Measurements from ENCODE around the gene GRAP2. TPM values are rescaled to one million over a fixed set of nuclear protein-coding genes. Genes with fewer than 3 reads are reported as not detected.
"Not testable (repeated sequence)": the region's sequence is repeated elsewhere in the genome, so short reads cannot be mapped to it uniquely, and the experiment has no call there.

Gene GRAP2
- total RNA-seq, 1 donor from 2014 or later, result not detected

DNA sequence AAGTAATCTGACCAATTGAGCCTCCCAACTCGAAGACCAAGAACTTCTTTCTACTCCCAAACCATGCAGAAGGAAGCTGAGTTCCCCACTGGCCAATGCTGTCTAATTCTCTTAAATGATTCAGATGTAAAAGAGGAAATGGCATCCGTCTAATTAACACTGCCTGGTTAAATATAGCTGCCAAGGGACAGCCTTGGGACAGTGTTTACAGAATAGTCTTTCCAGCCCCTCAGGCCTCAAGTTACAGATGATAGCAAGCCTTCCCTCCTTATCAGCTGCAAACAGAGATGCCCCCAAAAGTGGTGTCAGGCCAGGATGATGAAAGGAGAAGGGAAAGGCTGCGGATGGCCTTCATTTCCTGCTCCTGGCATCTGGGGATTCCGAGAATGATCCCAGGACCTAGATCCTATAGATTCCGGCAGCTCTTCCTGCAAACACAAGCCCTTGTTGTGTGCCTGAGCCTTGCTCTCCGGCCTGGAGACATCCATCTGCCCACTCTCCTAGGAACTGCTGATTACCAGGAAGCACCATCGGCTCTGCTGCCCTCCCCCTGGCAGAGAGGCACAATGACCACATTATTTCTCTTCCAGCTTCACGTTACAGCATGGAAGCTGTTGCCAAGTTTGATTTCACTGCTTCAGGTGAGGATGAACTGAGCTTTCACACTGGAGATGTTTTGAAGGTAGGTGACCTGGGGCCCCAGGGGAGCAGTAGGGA lies 45.8 kb downstream of the GRAP2 start:
- Histone ChIP-seq H3K79me2 (ENCODE audit: low read depth) (no peaks in the 10 kb centered on the region), H4K20me1 (ENCODE audit: low read depth) (peaks cover 8% of the 10 kb centered on the region), H3K4me1 (peaks cover 22% of the 10 kb centered on the region), H3K27me3 (peaks cover 21% of the 10 kb centered on the region), H3K9me3 (ENCODE audit: low read depth) (no peaks in the 10 kb centered on the region), H3K36me3 (no peaks in the 10 kb centered on the region), H3K4me3 (no peak overlapping the region), H3K27ac (no peak overlapping the region), H2AFZ (replicated peaks) (no peak overlapping the region), H3K9ac (no peak overlapping the region), H3F3A (ENCODE audit: low read depth) (peaks cover 9% of the 10 kb centered on the region), H3K4me2 (no peak overlapping the region)
- no peak for DNase-seq (ENCODE audit: low spot score)
- H3K27ac Mint-ChIP-seq, result no peak overlapping the region
- no peaks in the 10 kb centered on the region for H3K9me3 Mint-ChIP-seq
- H3K27me3 Mint-ChIP-seq (ENCODE audit: insufficient read depth, low read depth), result peaks cover 4% of the 10 kb centered on the region
- H3K36me3 Mint-ChIP-seq, result no peaks in the 10 kb centered on the region
- no peak overlapping the region for H3K4me3 Mint-ChIP-seq
- TF ChIP-seq, protein P1, sequence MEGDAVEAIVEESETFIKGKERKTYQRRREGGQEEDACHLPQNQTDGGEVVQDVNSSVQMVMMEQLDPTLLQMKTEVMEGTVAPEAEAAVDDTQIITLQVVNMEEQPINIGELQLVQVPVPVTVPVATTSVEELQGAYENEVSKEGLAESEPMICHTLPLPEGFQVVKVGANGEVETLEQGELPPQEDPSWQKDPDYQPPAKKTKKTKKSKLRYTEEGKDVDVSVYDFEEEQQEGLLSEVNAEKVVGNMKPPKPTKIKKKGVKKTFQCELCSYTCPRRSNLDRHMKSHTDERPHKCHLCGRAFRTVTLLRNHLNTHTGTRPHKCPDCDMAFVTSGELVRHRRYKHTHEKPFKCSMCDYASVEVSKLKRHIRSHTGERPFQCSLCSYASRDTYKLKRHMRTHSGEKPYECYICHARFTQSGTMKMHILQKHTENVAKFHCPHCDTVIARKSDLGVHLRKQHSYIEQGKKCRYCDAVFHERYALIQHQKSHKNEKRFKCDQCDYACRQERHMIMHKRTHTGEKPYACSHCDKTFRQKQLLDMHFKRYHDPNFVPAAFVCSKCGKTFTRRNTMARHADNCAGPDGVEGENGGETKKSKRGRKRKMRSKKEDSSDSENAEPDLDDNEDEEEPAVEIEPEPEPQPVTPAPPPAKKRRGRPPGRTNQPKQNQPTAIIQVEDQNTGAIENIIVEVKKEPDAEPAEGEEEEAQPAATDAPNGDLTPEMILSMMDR (IDR thresholded peaks at IDR 0.05), result no peak
- TF ChIP-seq EZH2 (IDR thresholded peaks at IDR 0.05) (no peak), EZH2phosphoT487 (IDR thresholded peaks at IDR 0.05) (no peak)
- H3K4me1 Mint-ChIP-seq, result peaks cover 33% of the 10 kb centered on the region

- no peak overlapping the region for H3K9ac ChIP-seq
- Mint-ChIP-seq H3K9me3 (no peaks in the 10 kb centered on the region), H3K4me3 (no peak overlapping the region), H3K27ac (peak overlapping the region; percentile 20), H3K4me1 (peaks cover 33% of the 10 kb centered on the region), H3K27me3 (ENCODE audit: insufficient read depth, low read depth) (peaks cover 3% of the 10 kb centered on the region), H3K36me3 (no peaks in the 10 kb centered on the region)
- peaks cover 8% of the 10 kb centered on the region for H4K20me1 ChIP-seq (ENCODE audit: low read depth)
- no peak for DNase-seq (ENCODE audit: low spot score)
- no peak overlapping the region for H2AFZ ChIP-seq (replicated peaks)
- H3K79me2 ChIP-seq (ENCODE audit: low read depth), result no peaks in the 10 kb centered on the region
- H3K9me3 ChIP-seq (ENCODE audit: low read depth), result no peaks in the 10 kb centered on the region
- peaks cover 21% of the 10 kb centered on the region for H3K27me3 ChIP-seq
- TF ChIP-seq EZH2phosphoT487 (IDR thresholded peaks at IDR 0.05), result no peak
- no peak for TF ChIP-seq EZH2 (IDR thresholded peaks at IDR 0.05)
- TF ChIP-seq, protein P1 (IDR thresholded peaks at IDR 0.05), result no peak
- H3K4me1 ChIP-seq, result peaks cover 22% of the 10 kb centered on the region
- H3K4me3 ChIP-seq, result no peak overlapping the region
- peaks cover 9% of the 10 kb centered on the region for H3F3A ChIP-seq (ENCODE audit: low read depth)
- no peak overlapping the region for H3K4me2 ChIP-seq
- no peaks in the 10 kb centered on the region for H3K36me3 ChIP-seq
- no peak overlapping the region for H3K27ac ChIP-seq
Measured at GRCh38 chr22:39947220-39948216, 46.6 kb downstream of the GRAP2 start.

DNA sequence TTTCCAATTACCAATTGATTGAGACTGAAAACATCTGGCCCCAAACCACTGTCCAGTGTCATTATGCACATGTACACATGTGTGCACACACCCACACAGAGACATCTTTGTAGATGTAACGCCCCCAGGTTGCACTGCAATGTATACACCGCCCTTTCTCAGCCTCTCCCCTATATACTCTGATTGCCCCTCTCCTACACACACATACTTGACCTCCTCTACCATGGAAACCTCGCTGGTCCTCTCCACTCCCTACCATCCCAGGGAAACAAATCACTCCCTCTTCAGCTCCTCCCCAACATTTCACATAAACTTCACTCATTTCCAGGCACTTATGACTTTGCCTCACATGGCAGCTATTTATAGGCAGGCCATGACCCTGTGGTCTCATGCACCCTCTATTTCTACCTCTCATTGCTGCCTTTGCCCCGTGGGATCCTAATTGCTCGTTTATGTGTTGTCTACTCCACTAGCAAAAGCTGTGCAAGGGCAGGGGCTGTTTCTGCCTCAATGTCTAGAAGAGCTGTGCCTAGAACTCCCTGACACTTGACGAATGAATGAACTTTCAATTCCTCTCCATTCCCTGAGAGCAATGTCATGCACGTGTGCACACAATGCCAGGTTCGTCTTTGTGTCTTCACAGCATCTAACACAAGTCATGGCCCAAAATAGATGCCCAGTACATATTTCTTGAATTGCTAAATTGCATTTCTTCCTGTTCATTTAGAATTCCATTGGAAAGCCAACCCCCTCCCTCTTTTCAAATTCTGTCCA lies 49.3 kb downstream of the GRAP2 start:
- H3K27ac Mint-ChIP-seq, result no peak overlapping the region
- peaks cover 19% of the 10 kb centered on the region for H3K4me1 Mint-ChIP-seq
- no peak overlapping the region for H3K4me3 Mint-ChIP-seq

DNA sequence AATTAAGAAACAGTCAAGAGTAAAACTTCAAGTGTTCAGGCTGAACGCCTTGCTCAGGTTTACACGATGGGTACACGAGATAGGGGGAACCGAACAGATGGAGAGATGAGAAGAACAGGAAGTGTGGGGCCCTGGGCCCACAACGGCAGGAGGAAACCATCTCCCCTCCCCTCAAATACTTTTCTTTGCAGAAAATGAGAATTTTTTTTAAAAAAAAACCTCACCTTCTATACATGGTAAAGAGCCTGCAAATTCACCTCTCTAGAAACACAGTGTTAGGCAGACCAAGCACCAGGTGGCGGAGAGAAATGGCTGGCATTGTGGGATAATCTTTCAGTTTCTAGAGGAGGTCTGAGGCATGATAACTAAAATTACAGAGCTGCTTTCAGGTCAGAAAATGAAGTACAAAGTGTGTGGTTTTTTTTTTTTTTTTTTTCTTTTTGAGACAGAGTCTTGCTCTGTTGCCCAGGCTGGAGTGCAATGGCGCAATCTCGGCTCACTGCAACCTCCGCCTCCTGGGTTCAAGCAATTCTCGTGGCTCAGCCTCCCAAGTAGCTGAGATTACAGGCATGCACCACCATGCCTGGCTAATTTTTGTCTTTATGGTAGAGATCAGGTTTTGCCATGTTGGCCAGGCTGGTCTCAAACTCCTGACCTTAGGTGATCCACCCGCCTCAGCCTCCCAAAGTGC lies 50.9 kb downstream of the GRAP2 start:
- not testable (repeated sequence) for H3F3A ChIP-seq (ENCODE audit: low read depth); H3K4me3 ChIP-seq; H3K4me2 ChIP-seq; H2AFZ ChIP-seq (replicated peaks); H3K4me1 ChIP-seq; H4K20me1 ChIP-seq (ENCODE audit: low read depth); H3K27ac Mint-ChIP-seq; H3K27me3 Mint-ChIP-seq (ENCODE audit: insufficient read depth, low read depth); H3K27ac ChIP-seq; H3K9ac ChIP-seq; H3K36me3 ChIP-seq; DNase-seq (ENCODE audit: low spot score); H3K9me3 Mint-ChIP-seq; H3K27me3 ChIP-seq; H3K36me3 Mint-ChIP-seq; H3K4me3 Mint-ChIP-seq; H3K9me3 ChIP-seq (ENCODE audit: low read depth); H3K79me2 ChIP-seq (ENCODE audit: low read depth)
- peaks cover 16% of the 10 kb centered on the region for H3K4me1 Mint-ChIP-seq

More for the DNA sequence above, 49.3 kb downstream of the GRAP2 start:
- Histone ChIP-seq H3K27ac (no peak overlapping the region), H3K36me3 (no peaks in the 10 kb centered on the region), H3K79me2 (ENCODE audit: low read depth) (no peaks in the 10 kb centered on the region), H3K4me1 (peaks cover 14% of the 10 kb centered on the region), H3F3A (ENCODE audit: low read depth) (no peaks in the 10 kb centered on the region), H3K4me2 (no peak overlapping the region), H3K4me3 (no peak overlapping the region), H3K9me3 (ENCODE audit: low read depth) (no peaks in the 10 kb centered on the region), H2AFZ (replicated peaks) (no peak overlapping the region), H3K27me3 (peaks cover 14% of the 10 kb centered on the region), H3K9ac (no peak overlapping the region), H4K20me1 (ENCODE audit: low read depth) (peaks cover 4% of the 10 kb centered on the region)
- Mint-ChIP-seq H3K36me3 (no peaks in the 10 kb centered on the region), H3K27me3 (ENCODE audit: insufficient read depth, low read depth) (peaks cover 8% of the 10 kb centered on the region), H3K9me3 (no peaks in the 10 kb centered on the region)
- no peak for TF ChIP-seq EZH2 (IDR thresholded peaks at IDR 0.05)
- TF ChIP-seq, protein P1 (IDR thresholded peaks at IDR 0.05), result no peak
- no peak for DNase-seq (ENCODE audit: low spot score)

Data from neural progenitor cell (in vitro differentiated cells).